ENCODE data around the gene IPO4. TPM values are rescaled to one million over a fixed set of nuclear protein-coding genes. Genes with fewer than 3 reads are reported as not detected.
A peak's percentile ranks its signal among the peaks of the same experiment; 100 is the strongest.

IPO4 gene
- total and polyA plus RNA-seq, 2 of the 13 experiments (the other 11 are each of a cell fraction or from before 2014, with no cell fraction given) = 39.0 to 179 TPM

- H3K4me3 ChIP-seq (replicated peaks in 1 of 3; ENCODE audit: insufficient read depth in 1 of 3, low read depth in 2 of 3, low read length in 3 of 3) = peak overlapping the region; percentile 90 to 100 (median 91)
- peak overlapping the region; percentile 21 for H2AFZ ChIP-seq (ENCODE audit: low read length)
- 5% methylated on average over 9 of the region's 9 CpGs for WGBS (ENCODE audit: low lambda C conversion rate)
- peak overlapping the region; percentile 76 for H3K27ac ChIP-seq (ENCODE audit: extremely low read length, insufficient read depth, low read length)
- H4K20me1 ChIP-seq (ENCODE audit: insufficient read depth, low read length) = peaks cover 7% of the 10 kb centered on the region; the same call in 1 of the 2 replicates
- peaks cover 63% of the 10 kb centered on the region for H3K4me1 ChIP-seq (ENCODE audit: insufficient read depth, low read length)
- peak overlapping the region; percentile 98 for H3K4me2 ChIP-seq (ENCODE audit: low read depth, low read length)
- no peaks in the 10 kb centered on the region for H3K9me3 ChIP-seq (ENCODE audit: low read length)
- CTCF ChIA-PET (ENCODE audit: low intra/inter-chr PET ratio, low total read pairs) = no interaction called here
- POLR2A ChIA-PET = interaction anchor here (0.9 to 8.5 kb wide), 46 partner anchors 10 to 1556 kb away, joined by 3 to 279 read pairs (median 8); partner anchors contain the start of genes ACIN1, C14orf119, CARMIL3 and CHMP4A
- DNase-seq (ENCODE audit: low spot score) (no peak), ATAC-seq (no peak), FAIRE-seq (peak; percentile 43)
- H3K9ac ChIP-seq (ENCODE audit: insufficient read depth, low read depth, low read length) = peak overlapping the region; percentile 95
- intact Hi-C loops (cut with micrococcal nuclease; ENCODE audit: unreplicated experiment) (loop anchor here (1.0 kb wide), 3 partner anchors 15 to 42 kb away; partner anchors contain the start of genes DCAF11, IPO4, IRF9 and NRL), in situ Hi-C loops (cut with HindIII; ENCODE audit: extremely low pct_ligation_motif_present, low pct_unique_long_range_greater_than_20kb) (loop anchor here (25.0 kb wide), 1 partner anchor 834 kb away; the partner anchor contains the start of genes BCL2L2, PABPN1 and PPP1R3E)
- peaks cover 43% of the 10 kb centered on the region for H3K79me2 ChIP-seq (ENCODE audit: insufficient read depth, low read length)
- peaks cover 26 to 42% of the 10 kb centered on the region in 2 experiments for H3K36me3 ChIP-seq (replicated peaks in 1 of 2; ENCODE audit: control insufficient read depth in 1 of 2, insufficient read depth in 2 of 2, low read length in 2 of 2)
- BruUV-seq (replicated peaks) = TSS peak; percentile 63
- H3K27me3 ChIP-seq (ENCODE audit: control insufficient read depth in 1 of 2, insufficient read depth in 2 of 2, low read length in 2 of 2) = peaks cover 0 to 3% of the 10 kb centered on the region in 2 experiments; a peak in 1 of 5 replicates
- TF ChIP-seq GLI4 (CRISPR knock-in tag; IDR thresholded peaks at IDR 0.05; ENCODE audit: borderline replicate concordance) (no peak; the same call in 1 of the 2 replicates), ISL2 (CRISPR knock-in tag; IDR thresholded peaks at IDR 0.05) (no peak; the same call in 1 of the 2 replicates), LBX2 (CRISPR knock-in tag; IDR thresholded peaks at IDR 0.05; ENCODE audit: borderline replicate concordance) (0 out of 2 replicates have a peak, but pooled peaks have one; percentile 81), PAWR (CRISPR knock-in tag; IDR thresholded peaks at IDR 0.05; ENCODE audit: borderline replicate concordance) (peak; percentile 75; the same call in 1 of the 2 replicates), THAP11 (CRISPR knock-in tag; IDR thresholded peaks at IDR 0.05) (no peak), ZNF552 (CRISPR knock-in tag; IDR thresholded peaks at IDR 0.05; ENCODE audit: borderline replicate concordance) (0 out of 2 replicates have a peak, but pooled peaks have one; percentile 80), GMEB1 (CRISPR knock-in tag; IDR thresholded peaks at IDR 0.05; ENCODE audit: borderline replicate concordance) (0 out of 2 replicates have a peak, but pooled peaks have one; percentile 53), ZBTB42 (CRISPR knock-in tag; IDR thresholded peaks at IDR 0.05) (no peak), HNRNPH1 (optimal IDR thresholded peaks at IDR 0.05; ENCODE audit: low read depth, low read length) (no peak), ZSCAN21 (CRISPR knock-in tag; IDR thresholded peaks at IDR 0.05; ENCODE audit: borderline replicate concordance) (no peak), YEATS4 (CRISPR knock-in tag; IDR thresholded peaks at IDR 0.05; ENCODE audit: borderline replicate concordance) (no peak), ZNF749 (CRISPR knock-in tag; IDR thresholded peaks at IDR 0.05; ENCODE audit: borderline replicate concordance) (no peak), DNMT1 (CRISPR knock-in tag; IDR thresholded peaks at IDR 0.05) (no peak), SMAD3 (CRISPR knock-in tag; IDR thresholded peaks at IDR 0.05) (no peak), RERE (CRISPR knock-in tag; IDR thresholded peaks at IDR 0.05; ENCODE audit: low read depth) (no peak)
These were observed 42.7 kb downstream of the IPO4 start for GRCh38 chr14:24145690-24146452.

All from HepG2 (cell line).